ENCODE data around the gene ARHGEF26.

GRCh38 chr3:154220462-154220861, 99.3 kb downstream of the ARHGEF26 start:
- no peak for TF ChIP-seq CTCF (IDR thresholded peaks at IDR 0.05)
- no peak for TF ChIP-seq POLR2A (IDR thresholded peaks at IDR 0.05)
